Calu3 (cell line): ENCODE measurements around the gene STAT6. TPM values are rescaled to one million over a fixed set of nuclear protein-coding genes. Genes with fewer than 3 reads are reported as not detected.

Source experiments
- BruUV-seq: library from RNA; stranded (reverse); fragments of 400-500 nt; replicated peaks from 2 replicates; lab custom pipeline; 2021; lab: Mats Ljungman, UMichigan
- CTCF ChIA-PET: fragments of 300-600 bp; sonication (Branson Sonifier 250); formaldehyde crosslinking; loops from one replicate; lab custom pipeline; 2022; ENCODE audit warnings: antibody characterized with exemption; lab: Charles Lee
- DNase-seq: peaks from one replicate; pipeline ENCODE4 v3.0.0; 2022
- H3K27ac Mint-ChIP-seq: one replicate; pipeline ENCODE4 v1.8.0; 2022; ENCODE audit warnings: mixed read lengths; ENCODE audit not compliant: unreplicated experiment
- H3K27me3 Mint-ChIP-seq: one replicate; pipeline ENCODE4 v1.8.0; 2022; ENCODE audit warnings: mixed read lengths; ENCODE audit not compliant: unreplicated experiment
- H3K36me3 Mint-ChIP-seq: one replicate; pipeline ENCODE4 v1.8.0; 2022; ENCODE audit warnings: mild to moderate bottlenecking, moderate library complexity, mixed read lengths; ENCODE audit not compliant: insufficient read depth, unreplicated experiment
- H3K4me1 Mint-ChIP-seq: one replicate; pipeline ENCODE4 v1.8.0; 2022; ENCODE audit warnings: mild to moderate bottlenecking, low read depth, mixed read lengths; ENCODE audit not compliant: unreplicated experiment
- H3K4me3 Mint-ChIP-seq: one replicate; pipeline ENCODE4 v1.8.0; 2022; ENCODE audit warnings: mild to moderate bottlenecking, low read depth, moderate library complexity, mixed read lengths; ENCODE audit not compliant: unreplicated experiment
- H3K9me3 Mint-ChIP-seq: one replicate; pipeline ENCODE4 v1.8.0; 2022; ENCODE audit warnings: low read depth, mixed read lengths; ENCODE audit not compliant: unreplicated experiment
- intact Hi-C: fragments of 100-400 bp; cut with micrococcal nuclease; formaldehyde crosslinking; loops from one replicate; pipeline ENCODE4 v1.10.0; 2022; ENCODE audit not compliant: unreplicated experiment
- total RNA-seq: library from RNA; stranded (reverse); gene quantifications from 2 replicates; pipeline ENCODE4 v1.2.3, GENCODE V29; 2022
- TF ChIP-seq, protein P1 (sequence below): fragments of 200-600 bp; IDR thresholded peaks from one replicate; pipeline ENCODE4 v1.8.0; 2022; ENCODE audit warnings: antibody characterized with exemption; ENCODE audit not compliant: unreplicated experiment

The STAT6 gene
- total RNA-seq, 1 experiment from 2014 or later, result 213 TPM

DNA sequence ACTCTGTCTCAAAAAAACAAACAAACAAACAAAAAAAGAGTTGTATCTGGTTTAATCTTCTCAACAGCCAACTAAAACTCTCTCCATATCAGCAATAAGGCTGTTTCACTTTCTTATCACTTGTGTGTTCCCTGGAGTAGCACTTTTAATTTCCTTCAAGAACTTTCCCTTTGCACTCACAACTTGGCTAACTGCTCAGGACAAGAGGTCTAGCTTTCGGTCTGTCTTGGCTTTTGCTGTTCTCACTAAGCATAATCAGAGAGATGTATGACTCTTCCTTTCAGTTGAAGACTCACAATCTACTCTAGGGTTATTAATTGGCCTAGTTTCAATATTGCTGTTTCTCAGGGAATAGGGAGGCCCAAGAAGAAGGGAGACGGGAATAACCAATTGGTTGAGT, 44.9 kb downstream of the STAT6 start:
- CTCF ChIA-PET, result interaction anchor here (0.5 to 1.0 kb wide), 2 partner anchors 46 to 352 kb away, joined by 3 to 4 read pairs; no protein-coding TSS in a partner anchor
- peaks cover 18% of the 10 kb centered on the region for H3K36me3 Mint-ChIP-seq
- no peak for DNase-seq
- H3K4me3 Mint-ChIP-seq, result no peak overlapping the region
- intact Hi-C loops, result loop anchor here (5.0 kb wide), 1 partner anchor 116 kb away; no protein-coding TSS in a partner anchor
- H3K4me1 Mint-ChIP-seq, result no peaks in the 10 kb centered on the region
- BruUV-seq, result no TSS peak
- H3K27me3 Mint-ChIP-seq, result no peaks in the 10 kb centered on the region
- no peaks in the 10 kb centered on the region for H3K9me3 Mint-ChIP-seq
- TF ChIP-seq, protein P1, sequence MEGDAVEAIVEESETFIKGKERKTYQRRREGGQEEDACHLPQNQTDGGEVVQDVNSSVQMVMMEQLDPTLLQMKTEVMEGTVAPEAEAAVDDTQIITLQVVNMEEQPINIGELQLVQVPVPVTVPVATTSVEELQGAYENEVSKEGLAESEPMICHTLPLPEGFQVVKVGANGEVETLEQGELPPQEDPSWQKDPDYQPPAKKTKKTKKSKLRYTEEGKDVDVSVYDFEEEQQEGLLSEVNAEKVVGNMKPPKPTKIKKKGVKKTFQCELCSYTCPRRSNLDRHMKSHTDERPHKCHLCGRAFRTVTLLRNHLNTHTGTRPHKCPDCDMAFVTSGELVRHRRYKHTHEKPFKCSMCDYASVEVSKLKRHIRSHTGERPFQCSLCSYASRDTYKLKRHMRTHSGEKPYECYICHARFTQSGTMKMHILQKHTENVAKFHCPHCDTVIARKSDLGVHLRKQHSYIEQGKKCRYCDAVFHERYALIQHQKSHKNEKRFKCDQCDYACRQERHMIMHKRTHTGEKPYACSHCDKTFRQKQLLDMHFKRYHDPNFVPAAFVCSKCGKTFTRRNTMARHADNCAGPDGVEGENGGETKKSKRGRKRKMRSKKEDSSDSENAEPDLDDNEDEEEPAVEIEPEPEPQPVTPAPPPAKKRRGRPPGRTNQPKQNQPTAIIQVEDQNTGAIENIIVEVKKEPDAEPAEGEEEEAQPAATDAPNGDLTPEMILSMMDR, result no peak
- no peak overlapping the region for H3K27ac Mint-ChIP-seq

DNA sequence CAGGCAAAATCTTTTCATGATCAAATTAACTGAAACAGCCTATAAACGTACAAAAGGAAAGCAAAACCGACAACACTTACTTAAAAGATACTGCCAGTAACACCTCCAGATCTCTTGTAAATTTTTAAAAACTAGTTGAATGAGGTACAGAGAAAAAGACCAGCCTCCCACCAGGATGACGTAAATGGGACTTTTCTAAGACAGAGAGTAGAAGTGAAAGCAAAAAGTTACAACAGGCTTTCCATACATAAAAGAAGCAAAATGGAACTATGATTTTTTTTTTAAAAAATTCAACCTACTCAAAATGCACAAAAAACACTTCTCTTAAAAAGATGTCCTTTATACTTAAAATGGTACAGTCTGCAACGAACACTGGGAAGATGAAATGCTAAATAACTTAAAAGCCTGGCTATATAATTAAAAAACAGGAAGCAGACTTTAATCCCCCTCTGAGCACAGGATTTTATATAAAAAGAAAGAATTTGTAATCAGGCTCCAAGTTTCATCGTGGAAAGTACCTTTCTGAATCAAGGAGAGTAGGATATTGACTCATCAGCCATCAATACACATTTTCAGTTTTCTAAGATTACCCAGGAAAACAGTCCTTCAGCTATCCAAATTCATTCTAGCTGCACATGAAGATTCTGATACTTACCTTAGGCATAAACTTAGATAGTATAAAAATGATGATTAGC, 47.0 kb downstream of the STAT6 start:
- H3K27me3 Mint-ChIP-seq, result no peaks in the 10 kb centered on the region
- intact Hi-C loops, result loop anchor here (2.0 kb wide), 1 partner anchor 307 kb away; no protein-coding TSS in a partner anchor
- CTCF ChIA-PET, result interaction anchor here (0.6 kb wide), 1 partner anchor 307 kb away, joined by 3 read pairs; no protein-coding TSS in a partner anchor
- H3K4me3 Mint-ChIP-seq, result no peak overlapping the region
- H3K27ac Mint-ChIP-seq, result no peak overlapping the region
- no peaks in the 10 kb centered on the region for H3K4me1 Mint-ChIP-seq
- peaks cover 13% of the 10 kb centered on the region for H3K36me3 Mint-ChIP-seq
- TF ChIP-seq, protein P1, result no peak
- BruUV-seq, result no TSS peak
- H3K9me3 Mint-ChIP-seq, result no peaks in the 10 kb centered on the region
- no peak for DNase-seq

DNA sequence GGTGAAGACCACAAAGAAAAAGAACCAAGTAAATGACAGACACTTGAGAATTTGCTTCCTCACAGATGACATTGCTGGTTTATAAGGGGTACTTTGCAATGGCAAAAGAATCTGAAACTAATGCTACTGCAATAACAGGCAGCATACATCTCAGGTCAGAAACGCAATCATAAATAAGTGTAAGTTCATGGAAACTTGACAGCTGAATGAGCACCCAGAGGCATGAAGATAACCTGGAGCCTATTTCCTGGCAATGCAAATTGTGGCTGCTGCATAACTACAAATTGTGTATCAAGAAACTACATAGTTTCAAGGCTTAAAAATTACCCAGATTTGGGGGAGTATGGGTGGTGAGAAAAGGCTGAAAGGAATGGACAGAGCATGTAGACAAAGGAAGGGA, 52.7 kb downstream of the STAT6 start:
- intact Hi-C loops, result no loop called here
- Mint-ChIP-seq H3K27me3 (no peaks in the 10 kb centered on the region), H3K4me1 (no peaks in the 10 kb centered on the region), H3K27ac (no peak overlapping the region), H3K4me3 (no peak overlapping the region), H3K9me3 (no peaks in the 10 kb centered on the region), H3K36me3 (peaks cover 17% of the 10 kb centered on the region)
- TF ChIP-seq, protein P1, result no peak
- CTCF ChIA-PET, result no interaction called here
- no TSS peak for BruUV-seq
- DNase-seq, result no peak

DNA sequence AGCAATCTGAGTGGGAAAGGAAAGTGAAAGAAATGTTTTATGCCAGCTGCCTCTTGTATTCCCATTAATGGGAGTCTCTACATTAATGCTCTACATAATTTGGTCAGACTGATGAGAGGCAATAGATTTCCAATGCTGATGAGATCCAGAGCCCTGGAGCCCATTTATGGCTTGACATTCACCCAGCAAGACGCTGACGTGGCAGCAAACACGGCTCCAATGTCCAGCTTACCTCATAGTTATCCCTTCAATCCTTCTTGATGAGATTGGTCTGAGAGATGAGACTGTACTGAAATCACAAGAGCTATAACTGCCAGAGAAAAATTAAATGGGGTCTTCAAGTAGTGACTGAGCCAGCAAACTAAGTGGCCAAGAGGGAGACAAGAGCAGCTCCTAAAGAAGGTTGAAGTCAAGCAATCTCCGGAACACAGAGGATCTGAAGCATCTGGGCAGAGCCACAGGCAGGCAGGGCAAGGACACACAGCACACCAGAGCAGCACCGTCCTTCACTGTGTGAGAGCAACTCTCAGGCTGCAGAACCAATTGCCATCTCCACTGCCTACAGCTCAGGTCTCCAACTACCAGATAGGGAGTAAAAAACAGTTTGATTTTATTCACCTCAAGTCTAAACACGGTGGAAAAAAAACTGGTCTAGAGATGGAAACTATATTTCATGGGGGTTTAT, 54.0 kb downstream of the STAT6 start:
- DNase-seq, result no peak
- H3K9me3 Mint-ChIP-seq, result no peaks in the 10 kb centered on the region
- TF ChIP-seq, protein P1, result no peak
- intact Hi-C loops, result no loop called here
- no TSS peak for BruUV-seq
- no peak overlapping the region for H3K4me3 Mint-ChIP-seq
- no peak overlapping the region for H3K27ac Mint-ChIP-seq
- H3K36me3 Mint-ChIP-seq, result peaks cover 9% of the 10 kb centered on the region
- CTCF ChIA-PET, result interaction anchor here (1.7 kb wide), 1 partner anchor 22 kb away, joined by 3 read pairs; no protein-coding TSS in a partner anchor
- H3K27me3 Mint-ChIP-seq, result no peaks in the 10 kb centered on the region
- no peaks in the 10 kb centered on the region for H3K4me1 Mint-ChIP-seq
